Keratinocyte (primary cell): ENCODE measurements around the gene WDR27. TPM values are rescaled to one million over a fixed set of nuclear protein-coding genes. Genes with fewer than 3 reads are reported as not detected.

Experiments
- DNase-seq: peaks from one replicate; pipeline ENCODE4 v3.0.0-alpha.2; 2011; ENCODE audit warnings: low read depth, missing footprints, low spot score
- FAIRE-seq: peaks from 2 replicates; lab custom pipeline; 2011; peaks lifted over from hg19 to GRCh38; lab: Jason Lieb, UNC
- H2AFZ ChIP-seq: 2 replicates; pipeline ENCODE4 v1.6.0; 2012; ENCODE audit warnings: low read length, control low read depth, inconsistent platforms; ENCODE audit not compliant: control insufficient read depth
- H3K27ac ChIP-seq: 2 replicates; pipeline ENCODE4 v1.5.1; 2011; ENCODE audit warnings: low read length; ENCODE audit not compliant: control insufficient read depth, insufficient read depth
- H3K27me3 ChIP-seq: 3 replicates; pipeline ENCODE4 v1.6.0; 2011; ENCODE audit warnings: low read length; ENCODE audit not compliant: control insufficient read depth, insufficient read depth; ENCODE audit errors: extremely low read depth
- H3K36me3 ChIP-seq, 2 experiments: 2 replicates in 1 of 2; 3 replicates in 1 of 2; pipeline ENCODE4 v1.5.1; 2011; ENCODE audit warnings: low read length in 2 of 2, mild to moderate bottlenecking in 1 of 2; ENCODE audit not compliant: control insufficient read depth in 2 of 2, insufficient read depth in 2 of 2; ENCODE audit errors: extremely low read depth in 1 of 2
- H3K4me1 ChIP-seq: 3 replicates; pipeline ENCODE4 v1.5.1; 2011; ENCODE audit warnings: low read length; ENCODE audit not compliant: control insufficient read depth, insufficient read depth; ENCODE audit errors: extremely low read depth
- H3K4me2 ChIP-seq: 3 replicates; pipeline ENCODE4 v1.6.0; 2011; ENCODE audit warnings: low read depth, low read length; ENCODE audit not compliant: control insufficient read depth, insufficient read depth; ENCODE audit errors: extremely low read depth
- H3K4me3 ChIP-seq, 3 experiments: fragments of 200-600 bp in 1 of 3; sonication (generic) in 1 of 3; 2 replicates in 2 of 3; 3 replicates in 1 of 3; pipeline ENCODE4 v1.5.1; 2011 to 2016; ENCODE audit warnings: low read length in 3 of 3, mild to moderate bottlenecking in 3 of 3, control low read depth in 2 of 3, inconsistent platforms in 1 of 3, low read depth in 1 of 3, mixed read lengths in 1 of 3, mixed run types in 1 of 3, moderate library complexity in 1 of 3; ENCODE audit not compliant: control insufficient read depth in 2 of 3, insufficient read depth in 2 of 3; ENCODE audit errors: extremely low read depth in 1 of 3
- H3K79me2 ChIP-seq: 2 replicates; pipeline ENCODE4 v1.6.0; 2012; ENCODE audit warnings: low read length; ENCODE audit not compliant: control insufficient read depth, insufficient read depth
- H3K9ac ChIP-seq: 3 replicates; pipeline ENCODE4 v1.6.0; 2011; ENCODE audit warnings: low read length; ENCODE audit not compliant: control insufficient read depth, insufficient read depth; ENCODE audit errors: extremely low read depth
- H3K9me1 ChIP-seq: 3 replicates; pipeline ENCODE4 v1.6.0; 2011; ENCODE audit warnings: low read length; ENCODE audit not compliant: control insufficient read depth, insufficient read depth; ENCODE audit errors: extremely low read depth
- H3K9me3 ChIP-seq: 2 replicates; pipeline ENCODE4 v1.5.1; 2012; ENCODE audit warnings: low read depth, low read length; ENCODE audit not compliant: control insufficient read depth
- H4K20me1 ChIP-seq: 3 replicates; pipeline ENCODE4 v1.6.0; 2011; ENCODE audit warnings: low read length; ENCODE audit not compliant: control insufficient read depth, insufficient read depth; ENCODE audit errors: extremely low read depth
- EZH2 ChIP-seq: IDR thresholded peaks from one replicate; pipeline ENCODE4 v1.6.1; 2012; ENCODE audit warnings: inconsistent platforms, mild to moderate bottlenecking, low read length, moderate library complexity
- dilution Hi-C: fragments of 300-500 bp; cut with MboI; formaldehyde crosslinking; loops from one replicate; pipeline ENCODE4 v1.7.0; 2020; ENCODE audit warnings: low sequenced_read_pairs; ENCODE audit not compliant: extremely low pct_ligation_motif_present
- polyA plus RNA-seq, 5 experiments: library from polyadenylated mRNA; depleted of rRNA in 3 of 5; stranded (reverse) in 3 of 5; stranded (forward) in 1 of 5; unstranded in 1 of 5; fragments of >200 nt; gene quantifications; 1 replicate in 1 of 5; 2 replicates in 3 of 5; 3 replicates in 1 of 5; pipeline versions ENCODE4 v1.2.1 to v1.2.3, GENCODE V29; 2011 to 2012; ENCODE audit warnings: missing spikeins in 2 of 5, low read depth in 1 of 5, low replicate concordance in 1 of 5
- TF ChIP-seq, protein P1 (sequence below), 3 experiments: IDR thresholded peaks in 1 of 3; conservative IDR thresholded peaks in 1 of 3; optimal IDR thresholded peaks in 1 of 3; 2 replicates in 2 of 3; 3 replicates in 1 of 3; pipeline versions ENCODE3 to v1.5.1; 2011; ENCODE audit warnings: low read length in 3 of 3, mild to moderate bottlenecking in 3 of 3, moderate library complexity in 2 of 3, control low read depth in 1 of 3, inconsistent platforms in 1 of 3; ENCODE audit not compliant: insufficient read depth in 2 of 3; ENCODE audit errors: extremely low read depth in 1 of 3

Gene WDR27
- polyA plus RNA-seq, 1 donor (not counting 4 experiments of a cell fraction or from before 2014, with no cell fraction given): 17.8 TPM

DNA sequence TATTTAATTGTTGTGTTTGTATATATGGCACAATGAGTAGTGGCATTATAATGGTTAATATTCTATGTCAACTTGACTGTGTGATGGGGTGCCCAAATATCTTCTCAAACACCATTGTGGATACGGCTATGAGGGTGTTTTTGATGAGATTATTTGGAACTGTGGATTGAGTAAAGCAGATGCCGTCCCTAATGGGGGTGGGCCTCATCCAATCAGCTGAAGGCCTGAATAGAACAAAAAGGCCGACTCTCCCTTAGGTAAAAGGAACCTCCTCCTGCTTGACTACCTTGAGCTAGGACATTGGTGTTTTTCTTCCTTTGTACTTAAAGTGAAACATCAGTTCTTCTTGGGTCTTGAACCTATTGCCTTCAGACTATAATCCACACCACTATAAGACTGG is 207.8 kb downstream of the WDR27 start:
- Histone ChIP-seq H2AFZ (no peak overlapping the region), H3K9me3 (no peaks in the 10 kb centered on the region), H3K4me2 (no peak overlapping the region), H3K4me1 (no peaks in the 10 kb centered on the region), H3K9me1 (no peaks in the 10 kb centered on the region), H3K27ac (no peak overlapping the region), H3K79me2 (no peaks in the 10 kb centered on the region), H3K9ac (no peak overlapping the region), H3K36me3 (no peaks in the 10 kb centered on the region), H4K20me1 (no peaks in the 10 kb centered on the region), H3K27me3 (no peaks in the 10 kb centered on the region), H3K4me3 (no peak overlapping the region)
- dilution Hi-C loops: no loop called here
- no peak for FAIRE-seq
- TF ChIP-seq, protein P1, sequence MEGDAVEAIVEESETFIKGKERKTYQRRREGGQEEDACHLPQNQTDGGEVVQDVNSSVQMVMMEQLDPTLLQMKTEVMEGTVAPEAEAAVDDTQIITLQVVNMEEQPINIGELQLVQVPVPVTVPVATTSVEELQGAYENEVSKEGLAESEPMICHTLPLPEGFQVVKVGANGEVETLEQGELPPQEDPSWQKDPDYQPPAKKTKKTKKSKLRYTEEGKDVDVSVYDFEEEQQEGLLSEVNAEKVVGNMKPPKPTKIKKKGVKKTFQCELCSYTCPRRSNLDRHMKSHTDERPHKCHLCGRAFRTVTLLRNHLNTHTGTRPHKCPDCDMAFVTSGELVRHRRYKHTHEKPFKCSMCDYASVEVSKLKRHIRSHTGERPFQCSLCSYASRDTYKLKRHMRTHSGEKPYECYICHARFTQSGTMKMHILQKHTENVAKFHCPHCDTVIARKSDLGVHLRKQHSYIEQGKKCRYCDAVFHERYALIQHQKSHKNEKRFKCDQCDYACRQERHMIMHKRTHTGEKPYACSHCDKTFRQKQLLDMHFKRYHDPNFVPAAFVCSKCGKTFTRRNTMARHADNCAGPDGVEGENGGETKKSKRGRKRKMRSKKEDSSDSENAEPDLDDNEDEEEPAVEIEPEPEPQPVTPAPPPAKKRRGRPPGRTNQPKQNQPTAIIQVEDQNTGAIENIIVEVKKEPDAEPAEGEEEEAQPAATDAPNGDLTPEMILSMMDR (optimal IDR thresholded peaks at IDR 0.05 in 1 of 3, IDR thresholded peaks at IDR 0.05 in 1 of 3, conservative IDR thresholded peaks at IDR 0.05 in 1 of 3; ENCODE audit: extremely low read depth in 1 of 3, insufficient read depth in 2 of 3, low read length in 3 of 3): no peak
- no peak for TF ChIP-seq EZH2
- no peak for DNase-seq

DNA sequence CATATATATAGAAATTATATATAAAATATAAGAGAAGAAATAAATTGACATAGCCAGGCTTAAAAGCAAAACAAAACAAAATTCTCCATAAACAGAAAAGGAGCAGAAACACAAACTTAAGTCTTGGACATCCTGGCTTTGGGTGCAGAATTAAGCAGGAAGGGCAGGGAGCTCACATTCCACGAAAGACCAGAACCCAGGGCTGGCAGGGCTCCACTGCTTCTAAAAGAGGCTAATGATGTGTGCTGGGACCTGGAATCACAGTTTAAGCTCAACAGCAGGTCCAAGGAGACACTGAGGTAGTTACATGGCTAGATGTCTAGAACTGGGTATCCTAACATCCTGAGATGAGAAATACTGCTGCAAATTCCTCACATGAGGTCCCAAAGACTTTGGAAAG is 210.3 kb downstream of the WDR27 start:
- Histone ChIP-seq H4K20me1 (no peaks in the 10 kb centered on the region), H3K9ac (no peak overlapping the region), H3K79me2 (no peaks in the 10 kb centered on the region), H3K4me2 (no peak overlapping the region), H3K27ac (no peak overlapping the region), H3K4me1 (no peaks in the 10 kb centered on the region), H3K9me1 (no peaks in the 10 kb centered on the region), H3K27me3 (no peaks in the 10 kb centered on the region), H3K36me3 (no peaks in the 10 kb centered on the region), H3K9me3 (no peaks in the 10 kb centered on the region), H3K4me3 (no peak overlapping the region), H2AFZ (no peak overlapping the region)
- FAIRE-seq: no peak
- dilution Hi-C loops: no loop called here
- DNase-seq: no peak
- TF ChIP-seq EZH2: no peak

DNA sequence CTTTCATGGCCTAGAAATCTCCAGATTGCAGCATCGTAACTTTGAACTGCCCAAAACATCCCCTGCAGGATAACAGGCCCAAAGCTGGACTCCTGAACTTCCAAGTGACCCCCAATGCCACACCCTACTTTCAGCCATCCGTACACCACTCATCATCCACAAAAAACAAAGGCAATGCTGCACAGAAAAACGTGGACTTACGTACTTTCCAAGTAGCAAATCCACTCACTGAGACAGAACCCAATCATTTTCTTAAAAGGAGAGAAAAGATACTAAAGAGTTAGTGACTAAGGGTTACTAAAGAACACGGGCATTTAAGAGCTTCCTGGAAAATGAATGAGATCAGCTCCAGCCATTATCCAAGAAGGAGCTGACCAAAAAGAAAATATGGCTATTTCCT is 211.0 kb downstream of the WDR27 start:
- no peaks in the 10 kb centered on the region for H3K9me1 ChIP-seq
- no peak overlapping the region for H3K27ac ChIP-seq
- H3K9me3 ChIP-seq: no peaks in the 10 kb centered on the region
- DNase-seq: no peak
- H3K4me1 ChIP-seq: no peaks in the 10 kb centered on the region
- no peaks in the 10 kb centered on the region for H4K20me1 ChIP-seq
- no peak for FAIRE-seq
- H3K79me2 ChIP-seq: no peaks in the 10 kb centered on the region
- no peak overlapping the region for H2AFZ ChIP-seq
- no peak overlapping the region for H3K9ac ChIP-seq
- no peaks in the 10 kb centered on the region for H3K36me3 ChIP-seq
- H3K4me2 ChIP-seq: no peak overlapping the region
- TF ChIP-seq, protein P1 (optimal IDR thresholded peaks at IDR 0.05 in 1 of 3, IDR thresholded peaks at IDR 0.05 in 1 of 3, conservative IDR thresholded peaks at IDR 0.05 in 1 of 3; ENCODE audit: extremely low read depth in 1 of 3, insufficient read depth in 2 of 3, low read length in 3 of 3): no peak
- TF ChIP-seq EZH2: no peak
- no peak overlapping the region for H3K4me3 ChIP-seq
- dilution Hi-C loops: no loop called here
- no peaks in the 10 kb centered on the region for H3K27me3 ChIP-seq
